HS-5 (cell line): Measurements from ENCODE around the gene PEAK1.
"Not testable (repeated sequence)": the region's sequence is repeated elsewhere in the genome, so short reads cannot be mapped to it uniquely, and the experiment has no call there.

Source experiments
- DNase-seq: peaks from one replicate; pipeline ENCODE4 v3.0.0-alpha.2; 2012; ENCODE audit warnings: low read depth

PEAK1 gene

GRCh38 chr15:77221708-77222107 lies 198.2 kb downstream of the PEAK1 start:
- no peak for DNase-seq

GRCh38 chr15:77221174-77221573 lies 198.7 kb downstream of the PEAK1 start:
- DNase-seq, result no peak

- no peak for DNase-seq
These were observed 200.1 kb downstream of the PEAK1 start for GRCh38 chr15:77219841-77220240.

- DNase-seq, result no peak
These were observed 210.7 kb downstream of the PEAK1 start for GRCh38 chr15:77209221-77209620.

- no peak for DNase-seq
These were observed 211.7 kb downstream of the PEAK1 start for GRCh38 chr15:77208241-77208640.

GRCh38 chr15:77201665-77202064 lies 218.2 kb downstream of the PEAK1 start:
- no peak for DNase-seq

GRCh38 chr15:77196381-77196780 lies 223.5 kb downstream of the PEAK1 start:
- DNase-seq, result no peak

- DNase-seq, result no peak
These were observed 224.3 kb downstream of the PEAK1 start for GRCh38 chr15:77195586-77195985.

GRCh38 chr15:77192451-77192850 lies 227.5 kb downstream of the PEAK1 start:
- DNase-seq, result no peak

GRCh38 chr15:77191230-77191834 lies 228.6 kb downstream of the PEAK1 start:
- DNase-seq, result no peak

- DNase-seq, result peak; percentile 2
These were observed 232.0 kb downstream of the PEAK1 start for GRCh38 chr15:77187751-77188464.

- DNase-seq, result peak; percentile 2
These were observed 233.3 kb downstream of the PEAK1 start for GRCh38 chr15:77186594-77187011.

- no peak for DNase-seq
These were observed 234.6 kb downstream of the PEAK1 start for GRCh38 chr15:77185242-77185785.

GRCh38 chr15:77184352-77184751 lies 235.6 kb downstream of the PEAK1 start:
- not testable (repeated sequence) for DNase-seq

- DNase-seq, result no peak
These were observed 236.8 kb downstream of the PEAK1 start for GRCh38 chr15:77183066-77183465.

GRCh38 chr15:77181305-77182074 lies 238.4 kb downstream of the PEAK1 start:
- DNase-seq, result no peak

GRCh38 chr15:77180757-77181156 lies 239.1 kb downstream of the PEAK1 start:
- no peak for DNase-seq

- DNase-seq, result no peak
These were observed 239.6 kb downstream of the PEAK1 start for GRCh38 chr15:77180270-77180669.

- DNase-seq, result no peak
These were observed 240.3 kb downstream of the PEAK1 start for GRCh38 chr15:77179541-77179998.

- DNase-seq, result no peak
These were observed 241.5 kb downstream of the PEAK1 start for GRCh38 chr15:77178411-77178810.

- not testable (repeated sequence) for DNase-seq
These were observed 243.8 kb downstream of the PEAK1 start for GRCh38 chr15:77176148-77176547.

- no peak for DNase-seq
These were observed 246.4 kb downstream of the PEAK1 start for GRCh38 chr15:77173487-77173886.
